AG04449 (cell line): ENCODE data around the gene ANKMY1.

Experiments used
- CTCF ChIA-PET: fragments of 350-600 bp; formaldehyde crosslinking; extraction: SDS; loops from one replicate; lab custom pipeline; 2021; ENCODE audit warnings: antibody characterized with exemption; lab: Yijun Ruan, JAX
- POLR2A ChIA-PET: fragments of 400-600, 350-600 bp; formaldehyde crosslinking; extraction: SDS; loops from one replicate; lab custom pipeline; 2020; ENCODE audit warnings: antibody characterized with exemption, inconsistent platforms; lab: Yijun Ruan, JAX
- DNase-seq: peaks from one replicate; pipeline ENCODE4 v3.0.0-alpha.2; 2010; ENCODE audit warnings: low read depth, low spot score
- H3K4me3 ChIP-seq: 2 replicates; pipeline ENCODE4 v1.5.1; 2011; ENCODE audit warnings: low read depth, mild to moderate bottlenecking, control low read depth, low read length
- TF ChIP-seq, protein P1 (sequence below): IDR thresholded peaks from one replicate; pipeline ENCODE4 v1.5.1; 2011; ENCODE audit warnings: mild to moderate bottlenecking, moderate library complexity, low read length, control low read depth, inconsistent platforms; ENCODE audit not compliant: insufficient read depth; ENCODE audit errors: missing control alignments

The ANKMY1 gene

DNA sequence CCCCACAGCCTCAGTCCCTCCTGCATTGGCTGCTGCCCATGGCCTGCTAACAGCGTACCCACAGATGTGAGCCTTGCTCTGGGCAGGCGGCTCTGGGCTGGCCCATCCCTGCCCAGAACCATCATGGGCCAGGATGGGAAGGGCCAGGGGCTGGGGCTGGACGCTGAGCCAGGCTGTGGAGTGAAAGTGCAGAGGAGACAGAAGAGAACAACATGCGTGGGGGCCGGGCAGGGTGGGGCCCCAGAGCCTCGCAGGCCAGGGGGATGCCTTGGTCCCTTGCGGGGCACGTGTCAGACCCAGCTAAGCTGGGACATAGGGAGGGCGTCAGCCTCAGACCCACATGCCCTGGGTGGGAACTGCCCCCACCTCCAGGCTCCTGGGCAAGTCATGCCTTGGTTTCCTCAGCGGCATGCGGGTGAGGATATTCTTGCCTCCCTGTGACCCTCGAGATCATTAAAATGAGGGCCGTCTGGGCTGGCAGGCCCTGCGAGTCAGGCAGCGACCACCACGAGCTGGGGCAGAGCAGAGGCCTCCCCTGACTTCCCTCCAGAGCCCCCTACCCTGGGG, 95.0 kb downstream of the ANKMY1 start:
- POLR2A ChIA-PET: no interaction called here
- CTCF ChIA-PET: no interaction called here
- TF ChIP-seq, protein P1, sequence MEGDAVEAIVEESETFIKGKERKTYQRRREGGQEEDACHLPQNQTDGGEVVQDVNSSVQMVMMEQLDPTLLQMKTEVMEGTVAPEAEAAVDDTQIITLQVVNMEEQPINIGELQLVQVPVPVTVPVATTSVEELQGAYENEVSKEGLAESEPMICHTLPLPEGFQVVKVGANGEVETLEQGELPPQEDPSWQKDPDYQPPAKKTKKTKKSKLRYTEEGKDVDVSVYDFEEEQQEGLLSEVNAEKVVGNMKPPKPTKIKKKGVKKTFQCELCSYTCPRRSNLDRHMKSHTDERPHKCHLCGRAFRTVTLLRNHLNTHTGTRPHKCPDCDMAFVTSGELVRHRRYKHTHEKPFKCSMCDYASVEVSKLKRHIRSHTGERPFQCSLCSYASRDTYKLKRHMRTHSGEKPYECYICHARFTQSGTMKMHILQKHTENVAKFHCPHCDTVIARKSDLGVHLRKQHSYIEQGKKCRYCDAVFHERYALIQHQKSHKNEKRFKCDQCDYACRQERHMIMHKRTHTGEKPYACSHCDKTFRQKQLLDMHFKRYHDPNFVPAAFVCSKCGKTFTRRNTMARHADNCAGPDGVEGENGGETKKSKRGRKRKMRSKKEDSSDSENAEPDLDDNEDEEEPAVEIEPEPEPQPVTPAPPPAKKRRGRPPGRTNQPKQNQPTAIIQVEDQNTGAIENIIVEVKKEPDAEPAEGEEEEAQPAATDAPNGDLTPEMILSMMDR: no peak
- H3K4me3 ChIP-seq: no peak overlapping the region
- no peak for DNase-seq

- ChIA-PET POLR2A (no interaction called here), CTCF (no interaction called here)
- no peak for DNase-seq
- no peak overlapping the region for H3K4me3 ChIP-seq
- TF ChIP-seq, protein P1: no peak
Measured at GRCh38 chr2:240462073-240462706, 95.6 kb downstream of the ANKMY1 start.

DNA sequence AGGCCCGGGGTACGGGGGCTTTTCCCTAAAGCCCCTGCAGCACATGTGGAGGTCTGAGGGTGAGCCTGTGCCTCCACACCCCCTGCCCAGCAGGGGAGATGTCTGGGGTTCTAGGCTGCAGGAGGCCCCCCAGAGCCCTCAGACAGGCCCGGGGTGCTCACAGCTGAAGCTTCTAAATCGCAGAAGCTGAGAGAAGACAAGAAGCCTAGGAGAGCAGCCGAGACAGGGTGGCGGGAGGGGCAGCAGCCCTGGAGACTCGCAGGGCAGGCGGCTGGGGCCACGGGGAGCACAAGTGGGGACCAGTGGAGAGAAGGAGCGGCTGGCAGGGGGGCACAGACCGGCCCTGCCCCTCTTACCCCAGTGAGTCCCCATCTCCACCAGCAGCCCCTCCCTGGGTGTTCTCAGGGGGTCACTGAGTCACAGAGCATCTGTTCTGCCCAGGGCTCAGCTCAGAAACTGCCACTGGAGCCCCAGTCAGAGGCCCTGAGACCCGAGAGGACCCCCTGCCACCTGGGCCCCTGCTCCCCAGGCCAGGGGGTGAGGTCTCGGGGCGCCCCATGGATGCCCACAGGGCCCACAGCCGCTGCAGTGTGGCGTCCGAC, 96.2 kb downstream of the ANKMY1 start:
- TF ChIP-seq, protein P1: no peak
- CTCF ChIA-PET: no interaction called here
- DNase-seq: no peak
- H3K4me3 ChIP-seq: no peak overlapping the region
- POLR2A ChIA-PET: no interaction called here

GRCh38 chr2:240460781-240461431, 96.9 kb downstream of the ANKMY1 start:
- POLR2A ChIA-PET: no interaction called here

DNA sequence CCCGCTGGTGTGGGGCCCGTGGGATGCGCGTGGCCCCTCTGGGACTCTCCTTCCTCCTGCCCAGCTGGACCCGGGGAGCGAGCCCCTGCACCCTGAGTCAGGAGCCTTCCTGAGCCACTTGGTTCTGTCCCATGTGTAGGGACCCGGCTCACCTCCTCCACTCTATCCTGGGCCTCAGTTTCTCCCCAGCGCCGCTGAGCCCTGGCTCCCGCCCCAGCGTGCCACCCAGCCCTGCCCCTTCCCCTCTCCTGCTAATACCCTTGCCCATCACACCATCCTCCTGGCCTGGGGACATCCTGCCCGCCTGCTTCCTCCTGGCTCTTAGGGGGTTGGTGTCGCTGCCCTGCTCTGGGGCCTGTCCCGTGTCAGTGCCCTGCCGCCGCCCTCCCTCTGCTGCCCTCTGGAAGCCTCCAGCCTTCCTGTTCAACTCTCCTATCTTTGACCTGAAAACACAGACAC, 97.5 kb downstream of the ANKMY1 start:
- TF ChIP-seq, protein P1: no peak
- POLR2A ChIA-PET: no interaction called here
- CTCF ChIA-PET: no interaction called here
- H3K4me3 ChIP-seq: no peak overlapping the region
- DNase-seq: no peak

More at GRCh38 chr2:240460781-240461431, 96.9 kb downstream of the ANKMY1 start:
- no peak overlapping the region for H3K4me3 ChIP-seq
- CTCF ChIA-PET: no interaction called here
- DNase-seq: no peak
- TF ChIP-seq, protein P1: peak; percentile 11
